ENCODE data around the gene PSMA1.
A peak's percentile ranks its signal among the peaks of the same experiment; 100 is the strongest.
"Not testable (repeated sequence)": the region's sequence is repeated elsewhere in the genome, so short reads cannot be mapped to it uniquely, and the experiment has no call there.

PSMA1 gene

GRCh38 chr11:14542324-14542723 is 22.1 kb upstream of the PSMA1 start:
- H3K4me1 Mint-ChIP-seq (ENCODE audit: low read depth), result peaks cover 47% of the 10 kb centered on the region
- H3K27ac Mint-ChIP-seq, result no peak overlapping the region
- H3K9me3 Mint-ChIP-seq, result peaks cover 5% of the 10 kb centered on the region
- H3K36me3 Mint-ChIP-seq (ENCODE audit: low read depth), result peaks cover 43% of the 10 kb centered on the region
- no peak for DNase-seq (ENCODE audit: low spot score)
- H3K27me3 Mint-ChIP-seq (ENCODE audit: low read depth), result no peaks in the 10 kb centered on the region
- H3K4me3 Mint-ChIP-seq, result no peak overlapping the region

- no peak overlapping the region for H3K4me3 Mint-ChIP-seq
- peaks cover 5% of the 10 kb centered on the region for H3K9me3 Mint-ChIP-seq
- H3K36me3 Mint-ChIP-seq (ENCODE audit: low read depth), result peaks cover 39% of the 10 kb centered on the region
- no peak for DNase-seq (ENCODE audit: low spot score)
- peaks cover 46% of the 10 kb centered on the region for H3K4me1 Mint-ChIP-seq (ENCODE audit: low read depth)
- no peak overlapping the region for H3K27ac Mint-ChIP-seq
- H3K27me3 Mint-ChIP-seq (ENCODE audit: low read depth), result no peaks in the 10 kb centered on the region
Measured at GRCh38 chr11:14541192-14541947, 21.2 kb upstream of the PSMA1 start.

- Mint-ChIP-seq H3K27me3 (ENCODE audit: low read depth) (no peaks in the 10 kb centered on the region), H3K36me3 (ENCODE audit: low read depth) (peaks cover 29% of the 10 kb centered on the region), H3K4me3 (no peak overlapping the region), H3K9me3 (peaks cover 5% of the 10 kb centered on the region), H3K27ac (no peak overlapping the region), H3K4me1 (ENCODE audit: low read depth) (peaks cover 38% of the 10 kb centered on the region)
- no peak for DNase-seq (ENCODE audit: low spot score)
Measured at GRCh38 chr11:14539982-14540421, 19.8 kb upstream of the PSMA1 start.

- peaks cover 32% of the 10 kb centered on the region for H3K4me1 Mint-ChIP-seq (ENCODE audit: low read depth)
- H3K9me3 Mint-ChIP-seq, result no peaks in the 10 kb centered on the region
- DNase-seq (ENCODE audit: low spot score), result no peak
Measured at GRCh38 chr11:14538926-14539554, 18.9 kb upstream of the PSMA1 start.

GRCh38 chr11:14538271-14538925 is 18.2 kb upstream of the PSMA1 start:
- Mint-ChIP-seq H3K9me3 (no peaks in the 10 kb centered on the region), H3K4me3 (no peak overlapping the region), H3K27ac (no peak overlapping the region), H3K36me3 (ENCODE audit: low read depth) (peaks cover 20% of the 10 kb centered on the region), H3K27me3 (ENCODE audit: low read depth) (no peaks in the 10 kb centered on the region), H3K4me1 (ENCODE audit: low read depth) (peaks cover 30% of the 10 kb centered on the region)
- no peak for DNase-seq (ENCODE audit: low spot score)

More at GRCh38 chr11:14538926-14539554, 18.9 kb upstream of the PSMA1 start:
- Mint-ChIP-seq H3K27me3 (ENCODE audit: low read depth) (no peaks in the 10 kb centered on the region), H3K27ac (no peak overlapping the region), H3K36me3 (ENCODE audit: low read depth) (peaks cover 23% of the 10 kb centered on the region), H3K4me3 (no peak overlapping the region)

- peak overlapping the region; percentile 72 for H3K4me3 Mint-ChIP-seq
- peaks cover 30% of the 10 kb centered on the region for H3K4me1 Mint-ChIP-seq (ENCODE audit: low read depth)
- H3K27ac Mint-ChIP-seq, result peak overlapping the region; percentile 60
- peaks cover 21% of the 10 kb centered on the region for H3K36me3 Mint-ChIP-seq (ENCODE audit: low read depth)
- no peak for DNase-seq (ENCODE audit: low spot score)
- H3K9me3 Mint-ChIP-seq, result no peaks in the 10 kb centered on the region
- no peaks in the 10 kb centered on the region for H3K27me3 Mint-ChIP-seq (ENCODE audit: low read depth)
Measured at GRCh38 chr11:14537134-14537599, 17.0 kb upstream of the PSMA1 start.

GRCh38 chr11:14535166-14535565 is 15.0 kb upstream of the PSMA1 start:
- H3K27me3 Mint-ChIP-seq (ENCODE audit: low read depth); H3K27ac Mint-ChIP-seq; H3K9me3 Mint-ChIP-seq; DNase-seq (ENCODE audit: low spot score); H3K4me3 Mint-ChIP-seq: not testable (repeated sequence)
- Mint-ChIP-seq H3K4me1 (ENCODE audit: low read depth) (peaks cover 20% of the 10 kb centered on the region), H3K36me3 (ENCODE audit: low read depth) (peaks cover 18% of the 10 kb centered on the region)

GRCh38 chr11:14529951-14530350 is 9.8 kb upstream of the PSMA1 start:
- Mint-ChIP-seq H3K27me3 (ENCODE audit: low read depth) (no peaks in the 10 kb centered on the region), H3K36me3 (ENCODE audit: low read depth) (peaks cover 14% of the 10 kb centered on the region), H3K9me3 (peaks cover 3% of the 10 kb centered on the region), H3K4me3 (no peak overlapping the region), H3K27ac (no peak overlapping the region), H3K4me1 (ENCODE audit: low read depth) (peaks cover 2% of the 10 kb centered on the region)
- DNase-seq (ENCODE audit: low spot score), result no peak

- peaks cover 14% of the 10 kb centered on the region for H3K36me3 Mint-ChIP-seq (ENCODE audit: low read depth)
- H3K27me3 Mint-ChIP-seq (ENCODE audit: low read depth), result no peaks in the 10 kb centered on the region
- H3K4me3 Mint-ChIP-seq, result no peak overlapping the region
- H3K27ac Mint-ChIP-seq, result no peak overlapping the region
- H3K4me1 Mint-ChIP-seq (ENCODE audit: low read depth), result peaks cover 2% of the 10 kb centered on the region
- peaks cover 3% of the 10 kb centered on the region for H3K9me3 Mint-ChIP-seq
- DNase-seq (ENCODE audit: low spot score), result no peak
Measured at GRCh38 chr11:14529321-14529720, 9.1 kb upstream of the PSMA1 start.

GRCh38 chr11:14522801-14523200 is 2.6 kb upstream of the PSMA1 start:
- no peak for DNase-seq (ENCODE audit: low spot score)
- H3K36me3 Mint-ChIP-seq (ENCODE audit: low read depth), result peaks cover 21% of the 10 kb centered on the region
- H3K4me3 Mint-ChIP-seq, result no peak overlapping the region
- peaks cover 20% of the 10 kb centered on the region for H3K4me1 Mint-ChIP-seq (ENCODE audit: low read depth)
- H3K27me3 Mint-ChIP-seq (ENCODE audit: low read depth), result no peaks in the 10 kb centered on the region
- no peak overlapping the region for H3K27ac Mint-ChIP-seq
- no peaks in the 10 kb centered on the region for H3K9me3 Mint-ChIP-seq

- DNase-seq (ENCODE audit: low spot score), result no peak
Measured at GRCh38 chr11:14522245-14522644, 2.1 kb upstream of the PSMA1 start.

GRCh38 chr11:14520747-14521151 is 563 bp upstream of the PSMA1 start:
- Mint-ChIP-seq H3K27me3 (ENCODE audit: low read depth) (no peaks in the 10 kb centered on the region), H3K36me3 (ENCODE audit: low read depth) (peaks cover 30% of the 10 kb centered on the region), H3K9me3 (no peaks in the 10 kb centered on the region), H3K27ac (peak overlapping the region; percentile 90), H3K4me3 (peak overlapping the region; percentile 91), H3K4me1 (ENCODE audit: low read depth) (peaks cover 21% of the 10 kb centered on the region)
- DNase-seq (ENCODE audit: low spot score), result no peak

More at GRCh38 chr11:14522245-14522644, 2.1 kb upstream of the PSMA1 start:
- Mint-ChIP-seq H3K36me3 (ENCODE audit: low read depth) (peaks cover 27% of the 10 kb centered on the region), H3K27ac (no peak overlapping the region), H3K4me1 (ENCODE audit: low read depth) (peaks cover 21% of the 10 kb centered on the region), H3K9me3 (no peaks in the 10 kb centered on the region), H3K27me3 (ENCODE audit: low read depth) (no peaks in the 10 kb centered on the region), H3K4me3 (no peak overlapping the region)

- H3K27ac Mint-ChIP-seq, result peak overlapping the region; percentile 90
- peaks cover 23% of the 10 kb centered on the region for H3K4me1 Mint-ChIP-seq (ENCODE audit: low read depth)
- peak overlapping the region; percentile 91 for H3K4me3 Mint-ChIP-seq
- no peaks in the 10 kb centered on the region for H3K9me3 Mint-ChIP-seq
- no peak for DNase-seq (ENCODE audit: low spot score)
- no peaks in the 10 kb centered on the region for H3K27me3 Mint-ChIP-seq (ENCODE audit: low read depth)
- H3K36me3 Mint-ChIP-seq (ENCODE audit: low read depth), result peaks cover 32% of the 10 kb centered on the region
Measured at GRCh38 chr11:14519597-14519916, 629 bp downstream of the PSMA1 start.

GRCh38 chr11:14518820-14519219 is 1.4 kb downstream of the PSMA1 start:
- H3K9me3 Mint-ChIP-seq, result no peaks in the 10 kb centered on the region
- H3K36me3 Mint-ChIP-seq (ENCODE audit: low read depth), result peaks cover 35% of the 10 kb centered on the region
- peaks cover 23% of the 10 kb centered on the region for H3K4me1 Mint-ChIP-seq (ENCODE audit: low read depth)
- H3K27ac Mint-ChIP-seq, result peak overlapping the region; percentile 90
- H3K4me3 Mint-ChIP-seq, result peak overlapping the region; percentile 91
- H3K27me3 Mint-ChIP-seq (ENCODE audit: low read depth), result no peaks in the 10 kb centered on the region
- DNase-seq (ENCODE audit: low spot score), result no peak

All from T-helper 2 cell treated with Interferon-gamma antibody and Interleukin-4, amounts not matched to agents 5 μg/mL and 100 μg/mL, for 36 hours (primary cell).